GM23338 (cell line): ENCODE measurements around the gene HS6ST2. TPM values are rescaled to one million over a fixed set of nuclear protein-coding genes. Genes with fewer than 3 reads are reported as not detected.

Experiments used
- CREB1 ChIP-seq: fragments of 250-450 bp; sonication (Bioruptor Pico); IDR thresholded peaks from 2 replicates; pipeline ENCODE4 v1.5.0; 2020; ENCODE audit warnings: low read depth, mild to moderate bottlenecking, moderate library complexity
- CTCF ChIP-seq, 2 experiments: fragments of 200-600 bp in 1 of 2; sonication (generic) in 1 of 2; conservative IDR thresholded peaks; 2 replicates each; pipeline versions ENCODE4 v1.5.1 to v1.6.1; 2016 to 2017; ENCODE audit warnings: antibody characterized with exemption in 2 of 2, low read depth in 2 of 2, mild to moderate bottlenecking in 2 of 2, moderate library complexity in 1 of 2
- ETS1 ChIP-seq: IDR thresholded peaks from 2 replicates; pipeline ENCODE4 v1.6.1; 2016; ENCODE audit warnings: antibody characterized with exemption
- EZH2phosphoT487 ChIP-seq: fragments of 200-600 bp; sonication (generic); IDR thresholded peaks from one replicate; pipeline ENCODE4 v1.8.1; 2018; ENCODE audit warnings: antibody characterized with exemption; ENCODE audit not compliant: unreplicated experiment
- JUNB ChIP-seq: IDR thresholded peaks from one replicate; pipeline ENCODE4 v1.6.1; 2016; ENCODE audit warnings: antibody characterized with exemption; ENCODE audit not compliant: unreplicated experiment
- NANOG ChIP-seq: IDR thresholded peaks from 2 replicates; pipeline ENCODE4 v1.6.1; 2016; ENCODE audit warnings: antibody characterized with exemption, borderline replicate concordance
- POLR2AphosphoS5 ChIP-seq: IDR thresholded peaks from 2 replicates; pipeline ENCODE4 v1.6.1; 2016; ENCODE audit warnings: antibody characterized with exemption, low read depth
- STAT1 ChIP-seq: IDR thresholded peaks from one replicate; pipeline ENCODE4 v1.6.1; 2016; ENCODE audit warnings: antibody characterized with exemption; ENCODE audit not compliant: unreplicated experiment
- ZNF114 ChIP-seq: fragments of 250-450 bp; sonication (Bioruptor Pico); IDR thresholded peaks from 2 replicates; pipeline ENCODE4 v1.5.0; 2020; ENCODE audit warnings: mild to moderate bottlenecking, moderate library complexity
- ZNF331 ChIP-seq: fragments of 250-450 bp; sonication (Bioruptor Pico); IDR thresholded peaks from 2 replicates; pipeline ENCODE4 v1.5.0; 2020; ENCODE audit warnings: low read depth, mild to moderate bottlenecking, moderate library complexity
- ZNF462 ChIP-seq: fragments of 250-450 bp; sonication (Bioruptor Pico); IDR thresholded peaks from 2 replicates; pipeline ENCODE4 v1.5.0; 2020; ENCODE audit warnings: mild to moderate bottlenecking, moderate library complexity
- polyA plus RNA-seq: library from polyadenylated mRNA; unstranded; fragments of >200 nt; fragmentation: Nextera tagmentation; extraction: Ambion mirVana; gene quantifications from 2 replicates; pipeline ENCODE4 v1.2.1, GENCODE V29; 2016
- total RNA-seq: library from RNA; depleted of rRNA; stranded (reverse); fragments of >200 nt; shearing (Covaris generic); gene quantifications from 2 replicates; pipeline ENCODE4 v1.2.3, GENCODE V29; 2014

HS6ST2 gene
- total and polyA plus RNA-seq, 2 experiments from 2014 or later = 0.82 to 4.8 TPM

GRCh38 chrX:132802033-132802432 is 156.4 kb downstream of the HS6ST2 start (continued):
- TF ChIP-seq ZNF462 (CRISPR knock-in tag) (no peak), NANOG (no peak), EZH2phosphoT487 (no peak), ZNF114 (CRISPR knock-in tag) (no peak), ETS1 (no peak), POLR2AphosphoS5 (no peak), STAT1 (no peak), CREB1 (CRISPR knock-in tag) (no peak), ZNF331 (CRISPR knock-in tag) (no peak), JUNB (no peak), CTCF (conservative IDR thresholded peaks at IDR 0.05; ENCODE audit: low read depth in 2 of 2) (no peak)
